ENCODE results near the gene SLC35F2.

- TF ChIP-seq PHF8 (IDR thresholded peaks at IDR 0.05; ENCODE audit: borderline replicate concordance, low read depth) (no peak), NR3C1 (IDR thresholded peaks at IDR 0.05) (no peak), CTCF (IDR thresholded peaks at IDR 0.05) (no peak), EHMT2 (IDR thresholded peaks at IDR 0.05; ENCODE audit: low read depth) (no peak), KDM5A (IDR thresholded peaks at IDR 0.05) (no peak), TFCP2L1 (CRISPR knock-in tag; IDR thresholded peaks at IDR 0.05) (no peak), SMC3 (IDR thresholded peaks at IDR 0.05) (no peak), POLR2A (IDR thresholded peaks at IDR 0.05; ENCODE audit: low read length) (no peak), CHD4 (IDR thresholded peaks at IDR 0.05; ENCODE audit: borderline replicate concordance) (no peak), EP300 (IDR thresholded peaks at IDR 0.05) (no peak), MYC (IDR thresholded peaks at IDR 0.05; ENCODE audit: borderline replicate concordance, low read length) (no peak), CEBPB (IDR thresholded peaks at IDR 0.05) (no peak)
- TF ChIP-seq, protein P1, sequence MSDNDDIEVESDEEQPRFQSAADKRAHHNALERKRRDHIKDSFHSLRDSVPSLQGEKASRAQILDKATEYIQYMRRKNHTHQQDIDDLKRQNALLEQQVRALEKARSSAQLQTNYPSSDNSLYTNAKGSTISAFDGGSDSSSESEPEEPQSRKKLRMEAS (IDR thresholded peaks at IDR 0.05): no peak
Observed at GRCh38 chr11:107750313-107750712, 108.3 kb downstream of the SLC35F2 start.

All from A549 (cell line).